A204.1 (cell line): ENCODE data around the gene ACSL5.

ENCODE experiments used
- FAIRE-seq: peaks from 2 replicates; lab custom pipeline; 2012; peaks lifted over from hg19 to GRCh38; lab: Jason Lieb, UNC

Gene ACSL5, protein sequence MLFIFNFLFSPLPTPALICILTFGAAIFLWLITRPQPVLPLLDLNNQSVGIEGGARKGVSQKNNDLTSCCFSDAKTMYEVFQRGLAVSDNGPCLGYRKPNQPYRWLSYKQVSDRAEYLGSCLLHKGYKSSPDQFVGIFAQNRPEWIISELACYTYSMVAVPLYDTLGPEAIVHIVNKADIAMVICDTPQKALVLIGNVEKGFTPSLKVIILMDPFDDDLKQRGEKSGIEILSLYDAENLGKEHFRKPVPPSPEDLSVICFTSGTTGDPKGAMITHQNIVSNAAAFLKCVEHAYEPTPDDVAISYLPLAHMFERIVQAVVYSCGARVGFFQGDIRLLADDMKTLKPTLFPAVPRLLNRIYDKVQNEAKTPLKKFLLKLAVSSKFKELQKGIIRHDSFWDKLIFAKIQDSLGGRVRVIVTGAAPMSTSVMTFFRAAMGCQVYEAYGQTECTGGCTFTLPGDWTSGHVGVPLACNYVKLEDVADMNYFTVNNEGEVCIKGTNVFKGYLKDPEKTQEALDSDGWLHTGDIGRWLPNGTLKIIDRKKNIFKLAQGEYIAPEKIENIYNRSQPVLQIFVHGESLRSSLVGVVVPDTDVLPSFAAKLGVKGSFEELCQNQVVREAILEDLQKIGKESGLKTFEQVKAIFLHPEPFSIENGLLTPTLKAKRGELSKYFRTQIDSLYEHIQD

DNA sequence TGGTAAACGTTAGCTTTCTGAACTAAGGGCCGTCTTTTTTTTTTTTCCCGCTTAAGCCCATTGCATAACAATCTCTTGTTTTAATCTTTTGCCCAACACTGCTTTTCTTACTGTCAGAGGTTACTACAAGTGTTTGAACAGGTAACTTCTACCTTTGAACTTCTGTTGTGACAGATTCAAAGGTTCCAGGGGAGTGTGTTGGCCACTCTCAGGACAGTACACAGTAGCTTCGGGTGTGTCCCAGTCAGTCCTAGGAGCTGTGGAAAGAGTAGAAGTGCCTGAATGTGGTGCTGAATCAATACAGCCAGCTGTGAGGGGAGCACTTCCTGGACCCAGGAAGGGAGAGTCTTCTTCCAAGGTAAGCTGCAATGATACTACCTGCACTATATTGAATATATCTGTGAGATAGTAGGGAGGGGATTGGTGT, at the start of gene ACSL5:
Gene ACSL5 (plus strand): TSS at position 205 of the 427 bp plus-strand sequence. CDS start 20,831 bp downstream, outside the sequence.
- FAIRE-seq: no peak

DNA sequence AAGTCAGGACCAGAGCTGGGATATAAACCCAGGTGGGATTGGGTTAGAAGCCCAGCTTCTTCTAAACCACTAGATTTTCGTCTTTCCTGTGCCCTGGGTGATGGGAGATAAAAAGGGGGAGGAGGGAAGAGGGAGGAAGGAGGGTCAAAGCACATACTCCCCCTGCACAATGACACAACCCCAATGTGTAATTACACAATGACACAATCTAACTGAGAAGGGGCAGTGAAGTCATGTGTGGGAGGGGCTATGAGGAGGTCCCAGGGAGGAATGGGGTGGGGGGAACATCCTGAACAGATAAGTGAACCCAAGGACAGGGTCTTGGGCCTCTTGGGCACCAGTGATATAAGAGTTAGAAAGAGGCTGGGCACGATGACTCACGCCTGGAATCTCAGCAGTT, 46.2 kb upstream of the ACSL5 start:
- FAIRE-seq: no peak

DNA sequence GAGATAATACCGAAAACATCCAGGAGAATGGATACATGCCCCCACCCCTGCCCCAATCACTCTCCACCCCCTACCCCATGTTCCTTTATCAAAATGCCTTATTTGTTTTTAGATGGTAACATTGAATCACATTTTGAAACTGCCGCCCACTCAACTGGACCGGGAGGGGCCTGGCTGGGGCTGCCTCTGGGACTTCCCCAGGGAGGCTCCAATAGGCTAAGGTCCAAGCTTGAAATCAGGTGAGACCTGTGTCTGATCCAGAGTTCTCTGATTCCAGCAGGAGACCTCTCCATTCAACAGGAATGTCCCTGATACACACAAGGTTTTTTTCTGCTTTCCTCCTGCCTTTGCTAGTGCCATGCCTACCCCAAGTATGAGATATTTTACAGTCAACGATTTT, 43.8 kb upstream of the ACSL5 start:
- FAIRE-seq: no peak

- no peak for FAIRE-seq
Observed at GRCh38 chr10:112330607-112331160, 43.2 kb upstream of the ACSL5 start.

- FAIRE-seq: no peak
Observed at GRCh38 chr10:112332022-112332421, 41.9 kb upstream of the ACSL5 start.

- no peak for FAIRE-seq
Observed at GRCh38 chr10:112332509-112333228, 41.2 kb upstream of the ACSL5 start.

DNA sequence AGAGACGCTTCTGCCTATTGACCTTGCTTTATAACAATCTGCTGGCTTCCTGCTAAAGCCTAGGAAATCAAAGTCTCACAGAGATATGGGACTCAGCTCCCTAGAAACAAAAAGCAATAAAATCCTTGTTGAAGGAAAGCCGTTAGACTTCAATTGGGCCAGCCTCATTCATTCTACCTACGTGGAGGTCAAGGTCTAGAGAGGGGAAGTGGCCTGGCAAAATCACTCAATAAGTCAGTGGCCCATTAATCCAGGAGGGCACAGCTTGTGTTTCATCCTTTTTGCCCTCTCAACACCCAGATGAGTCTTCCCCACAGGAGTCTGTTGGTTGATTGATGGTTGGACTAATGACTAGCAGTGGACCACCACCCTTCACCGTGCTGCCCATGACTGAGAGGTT, 40.5 kb upstream of the ACSL5 start:
- FAIRE-seq: no peak

GRCh38 chr10:112335111-112335867, 38.6 kb upstream of the ACSL5 start:
- FAIRE-seq: no peak

DNA sequence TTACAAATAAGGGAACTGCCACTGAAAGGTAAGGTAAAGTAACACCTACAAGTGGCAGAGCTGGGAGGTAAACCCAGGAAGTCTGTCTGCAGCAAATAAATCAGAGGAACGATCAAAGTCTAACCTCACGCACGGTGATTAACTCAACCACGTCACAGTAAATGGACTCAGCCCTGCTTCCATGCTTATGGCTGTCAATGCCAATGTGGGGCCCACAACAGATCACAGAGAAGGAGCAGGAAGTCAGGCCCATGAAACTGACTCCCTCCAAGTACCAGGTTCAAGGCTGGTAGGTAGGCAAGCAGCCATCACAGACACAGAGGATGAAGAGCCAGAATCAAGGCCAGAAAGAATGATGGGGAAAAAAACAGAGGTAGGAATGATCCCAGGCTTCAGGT, 38.0 kb upstream of the ACSL5 start:
- FAIRE-seq: no peak

GRCh38 chr10:112336556-112337201, 37.2 kb upstream of the ACSL5 start:
- no peak for FAIRE-seq

DNA sequence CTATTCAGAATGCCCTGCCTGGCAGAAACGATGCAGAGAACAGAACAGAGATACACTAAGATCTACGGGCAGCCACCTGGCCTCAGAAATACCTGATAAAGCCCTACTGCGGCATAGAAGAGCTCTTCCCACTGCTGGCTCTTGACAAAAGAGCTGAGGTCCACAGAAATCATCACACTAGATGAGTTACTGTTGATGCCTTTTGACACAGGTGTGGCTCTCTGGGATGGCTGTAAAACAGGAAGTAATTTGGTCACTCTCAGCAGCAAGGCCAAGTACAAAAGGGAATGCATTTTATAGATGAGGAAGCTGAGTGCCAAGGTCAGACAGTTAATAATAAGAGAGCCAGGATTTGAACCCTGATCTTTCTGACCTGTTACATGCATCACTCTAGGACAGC, 35.0 kb upstream of the ACSL5 start:
- FAIRE-seq: no peak

GRCh38 chr10:112340601-112341000, 33.3 kb upstream of the ACSL5 start:
- FAIRE-seq: no peak

- FAIRE-seq: no peak
Observed at GRCh38 chr10:112343056-112343806, 30.7 kb upstream of the ACSL5 start.

DNA sequence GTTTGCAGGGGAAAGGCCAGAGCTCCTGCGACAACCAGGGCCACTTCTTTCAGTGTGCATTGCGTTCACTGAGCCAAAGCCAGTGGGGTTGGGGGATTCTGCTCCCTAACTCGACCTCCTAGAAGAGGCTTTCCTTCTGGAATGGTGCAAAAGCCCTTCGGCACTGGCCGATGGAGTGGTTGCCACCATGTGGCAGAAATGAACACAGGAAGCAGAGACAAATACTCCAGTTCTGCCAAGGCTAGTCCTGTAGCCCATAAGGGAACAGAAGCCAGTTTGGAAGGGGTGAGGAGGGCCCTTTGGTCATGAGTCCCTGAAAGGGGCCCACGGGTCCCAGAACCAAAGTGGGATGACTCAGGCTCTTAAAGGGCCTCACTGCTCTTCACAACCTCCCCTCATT, 29.7 kb upstream of the ACSL5 start:
- no peak for FAIRE-seq

DNA sequence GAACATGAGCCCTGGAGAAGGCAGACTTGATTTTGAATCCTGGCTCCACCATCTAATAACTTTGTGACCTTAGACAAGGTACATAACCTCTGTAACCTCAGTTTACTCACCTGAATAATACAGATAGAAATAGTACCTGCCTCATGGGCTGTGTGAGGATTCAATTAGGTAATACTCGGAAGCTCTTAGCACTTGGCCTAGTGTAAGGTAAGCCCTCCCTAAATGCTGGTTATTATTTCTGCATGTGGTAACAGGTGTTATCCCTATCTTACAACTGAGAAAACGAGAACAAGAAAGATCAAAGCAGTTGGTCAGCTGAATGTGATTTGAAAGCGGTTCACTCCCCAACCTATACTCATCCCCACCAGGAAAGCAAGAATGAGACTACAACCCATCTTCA, 28.7 kb upstream of the ACSL5 start:
- no peak for FAIRE-seq

GRCh38 chr10:112345743-112346142, 28.2 kb upstream of the ACSL5 start:
- no peak for FAIRE-seq

- FAIRE-seq: no peak
Observed at GRCh38 chr10:112346774-112347173, 27.1 kb upstream of the ACSL5 start.

DNA sequence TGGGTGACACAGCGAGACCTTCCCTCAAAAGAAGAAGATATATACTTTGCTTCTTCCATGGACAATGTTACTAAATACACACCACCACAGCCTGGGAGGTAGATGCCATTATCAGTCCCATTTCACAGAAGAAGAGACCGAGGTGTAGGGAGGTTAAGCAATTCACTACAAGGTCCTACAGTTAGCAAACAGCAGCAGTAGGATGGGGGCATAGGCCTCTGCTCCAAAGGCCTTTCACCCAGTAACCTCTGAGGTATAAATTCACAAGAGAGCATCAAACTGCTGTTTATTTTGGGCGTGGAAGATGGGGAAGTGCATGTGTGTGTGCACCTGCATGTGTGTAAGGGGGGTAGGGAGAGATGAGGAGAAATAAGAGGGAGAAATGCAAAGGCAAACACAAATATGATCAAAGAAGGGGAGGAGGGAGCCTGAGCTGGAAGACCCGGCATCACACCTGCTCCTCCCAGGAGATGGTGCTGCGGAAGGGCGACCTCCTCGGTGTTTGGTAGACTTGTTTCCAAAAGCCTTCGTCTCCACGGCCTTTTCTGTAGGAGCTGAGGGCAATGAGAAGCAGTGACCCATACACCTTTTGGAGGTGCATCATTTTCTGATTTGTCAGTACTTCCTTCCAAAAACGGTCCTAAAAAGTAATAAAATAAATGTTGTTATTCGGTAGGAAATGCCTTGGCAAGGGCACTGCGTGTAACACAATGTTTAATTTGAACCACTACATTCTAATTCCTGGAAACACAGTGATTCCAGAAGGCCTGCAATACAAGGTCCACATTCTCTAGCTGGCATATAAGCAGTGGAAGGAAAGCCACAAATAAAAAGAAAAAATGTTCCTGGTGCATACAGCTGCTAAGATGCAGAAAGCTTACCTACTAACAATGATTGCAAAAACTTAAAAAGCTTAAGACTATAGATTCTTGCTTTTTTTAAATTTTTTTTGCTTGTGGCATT, 25.9 kb upstream of the ACSL5 start:
- no peak for FAIRE-seq

- no peak for FAIRE-seq
Observed at GRCh38 chr10:112348759-112349158, 25.2 kb upstream of the ACSL5 start.
